GM11168 (cell line): Measurements from ENCODE around the gene HS6ST3.
"Not testable (repeated sequence)": the region's sequence is repeated elsewhere in the genome, so short reads cannot be mapped to it uniquely, and the experiment has no call there.

Experiments used
- in situ Hi-C: fragments of 300-500 bp; cut with MboI; formaldehyde crosslinking; loops from one replicate; pipeline ENCODE4 v1.12.0; 2022; ENCODE audit warnings: low sequenced_read_pairs; ENCODE audit not compliant: unreplicated experiment

HS6ST3 gene

GRCh38 chr13:96091164-96092117, 1.5 kb downstream of the HS6ST3 start:
- in situ Hi-C loops = no loop called here

- in situ Hi-C loops = no loop called here
Measured at GRCh38 chr13:96093296-96094006, 3.5 kb downstream of the HS6ST3 start.

GRCh38 chr13:96100457-96101220, 10.7 kb downstream of the HS6ST3 start:
- in situ Hi-C loops = no loop called here

DNA sequence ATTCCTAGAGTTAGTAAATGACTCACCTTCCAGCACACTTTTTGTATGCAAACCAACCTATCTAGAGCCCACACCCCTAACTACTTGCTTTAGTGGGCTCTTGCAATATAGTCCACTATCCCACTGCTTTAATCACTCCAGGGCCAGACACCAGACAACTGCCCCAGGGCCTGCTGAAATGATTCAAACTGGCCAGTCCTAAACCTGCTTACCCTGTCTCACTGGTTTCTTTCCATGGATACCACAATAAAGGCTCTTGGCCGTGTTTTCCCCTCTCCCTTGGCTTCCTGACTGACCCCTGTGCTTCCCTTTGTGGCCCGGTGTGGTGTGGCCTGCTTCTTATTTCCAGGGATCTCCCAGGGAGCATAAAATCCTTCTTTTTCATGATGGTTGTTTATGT, 14.6 kb downstream of the HS6ST3 start:
- in situ Hi-C loops = no loop called here

- in situ Hi-C loops = not testable (repeated sequence)
Measured at GRCh38 chr13:96108072-96108471, 18.2 kb downstream of the HS6ST3 start.

- in situ Hi-C loops = no loop called here
Measured at GRCh38 chr13:96109125-96109524, 19.2 kb downstream of the HS6ST3 start.

DNA sequence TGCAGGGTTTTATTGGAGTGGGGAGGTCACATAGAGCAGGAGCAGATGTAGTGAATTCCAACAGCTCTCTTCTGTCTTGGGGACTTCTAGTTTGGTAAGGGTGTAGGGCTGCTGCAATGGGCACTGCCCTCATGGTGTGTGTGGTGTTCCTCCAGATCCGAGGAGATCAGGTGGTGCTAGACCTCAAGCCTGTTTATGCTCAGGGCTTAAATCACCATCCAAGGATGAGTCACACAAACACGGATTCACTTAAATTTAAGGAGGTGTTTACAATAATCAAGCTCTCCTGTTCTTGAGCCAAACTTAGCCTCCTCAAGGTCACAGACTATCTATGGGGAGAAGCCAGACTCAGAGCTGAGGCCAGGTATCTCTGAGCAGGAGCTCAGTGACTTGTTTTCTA, 23.0 kb downstream of the HS6ST3 start:
- in situ Hi-C loops = no loop called here

DNA sequence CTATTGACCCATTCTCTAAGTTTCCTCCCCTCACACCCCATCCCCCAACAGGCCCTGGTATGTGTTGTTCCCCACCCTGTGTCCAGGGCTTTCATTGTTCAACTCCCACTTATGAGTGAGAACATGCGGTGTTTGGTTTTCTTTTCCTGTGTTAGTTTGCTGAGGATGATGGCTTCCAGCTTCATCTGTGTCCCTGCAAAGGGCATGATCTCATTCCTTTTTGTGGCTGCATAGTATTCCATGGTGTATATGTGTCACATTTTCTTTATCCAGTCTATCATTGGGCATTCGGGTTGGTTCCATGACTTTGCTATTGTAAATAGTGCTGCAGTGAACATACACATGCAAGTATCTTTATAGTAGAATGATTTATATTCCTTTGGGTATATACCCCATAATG, 25.5 kb downstream of the HS6ST3 start:
- in situ Hi-C loops = not testable (repeated sequence)

GRCh38 chr13:96119921-96120320, 30.0 kb downstream of the HS6ST3 start:
- in situ Hi-C loops = no loop called here

GRCh38 chr13:96130818-96131340, 41.0 kb downstream of the HS6ST3 start:
- in situ Hi-C loops = no loop called here

GRCh38 chr13:96141032-96141431, 51.1 kb downstream of the HS6ST3 start:
- in situ Hi-C loops = no loop called here

DNA sequence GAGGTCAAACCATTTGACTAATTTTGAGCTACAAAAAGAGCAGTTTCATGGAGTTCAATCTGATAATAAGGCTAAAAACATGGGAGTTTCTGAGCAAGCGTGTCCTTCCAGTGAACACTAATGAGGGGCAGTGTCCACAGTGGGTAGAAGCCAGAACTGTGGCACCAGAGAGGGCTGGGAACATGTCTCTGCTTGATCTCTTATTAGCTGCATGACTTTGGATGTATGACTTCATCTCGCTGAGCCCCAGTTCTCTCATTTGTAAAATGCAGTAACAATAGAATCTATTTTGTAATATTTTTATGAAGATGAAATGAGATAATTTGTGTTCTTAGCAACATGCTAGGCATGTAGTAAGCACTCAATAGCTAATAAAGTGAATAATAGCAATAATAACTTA, 69.8 kb downstream of the HS6ST3 start:
- in situ Hi-C loops = no loop called here

DNA sequence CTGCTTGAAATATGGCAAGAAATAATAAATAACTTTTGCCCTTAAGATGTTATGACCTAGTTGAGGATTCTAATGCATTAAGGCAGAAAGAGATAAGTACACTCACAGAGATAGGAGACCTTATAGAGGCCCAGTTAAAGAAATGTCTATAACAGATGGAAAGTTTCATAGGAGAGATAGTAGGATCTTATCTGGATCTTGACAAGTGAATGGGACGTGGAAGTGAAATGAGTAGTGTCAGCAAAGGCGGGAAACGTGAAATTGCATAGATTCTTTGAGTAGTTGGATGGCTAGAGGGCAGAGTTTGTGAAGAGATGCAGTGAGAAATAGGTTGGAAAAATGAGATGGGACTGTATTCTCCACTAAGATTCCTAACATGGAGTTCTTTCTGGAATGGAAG, 71.2 kb downstream of the HS6ST3 start:
- in situ Hi-C loops = no loop called here

GRCh38 chr13:96165840-96166239, 75.9 kb downstream of the HS6ST3 start:
- in situ Hi-C loops = no loop called here

- in situ Hi-C loops = no loop called here
Measured at GRCh38 chr13:96172066-96172465, 82.2 kb downstream of the HS6ST3 start.

- in situ Hi-C loops = no loop called here
Measured at GRCh38 chr13:96178759-96179158, 88.9 kb downstream of the HS6ST3 start.

DNA sequence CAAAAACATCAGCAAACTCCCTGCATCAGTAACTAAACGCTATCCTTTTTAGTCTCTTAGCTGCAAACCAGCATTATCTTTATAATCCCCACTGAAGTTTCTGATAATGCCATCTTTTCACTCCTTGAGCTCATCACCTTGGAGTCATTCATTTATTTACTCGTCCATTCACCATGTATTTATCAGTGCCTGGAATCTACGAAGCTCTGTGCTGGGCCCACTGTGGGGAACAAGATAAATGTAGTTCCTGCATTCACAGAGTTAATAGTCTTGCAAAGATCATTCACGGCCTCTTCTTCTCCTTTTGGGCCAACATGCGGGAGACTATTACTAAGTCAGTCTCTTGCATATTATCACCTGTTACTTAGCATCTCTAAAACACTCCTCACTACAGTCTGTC, 89.4 kb downstream of the HS6ST3 start:
- in situ Hi-C loops = no loop called here

- in situ Hi-C loops = no loop called here
Measured at GRCh38 chr13:96181911-96182310, 92.0 kb downstream of the HS6ST3 start.

- in situ Hi-C loops = no loop called here
Measured at GRCh38 chr13:96185818-96186217, 95.9 kb downstream of the HS6ST3 start.

DNA sequence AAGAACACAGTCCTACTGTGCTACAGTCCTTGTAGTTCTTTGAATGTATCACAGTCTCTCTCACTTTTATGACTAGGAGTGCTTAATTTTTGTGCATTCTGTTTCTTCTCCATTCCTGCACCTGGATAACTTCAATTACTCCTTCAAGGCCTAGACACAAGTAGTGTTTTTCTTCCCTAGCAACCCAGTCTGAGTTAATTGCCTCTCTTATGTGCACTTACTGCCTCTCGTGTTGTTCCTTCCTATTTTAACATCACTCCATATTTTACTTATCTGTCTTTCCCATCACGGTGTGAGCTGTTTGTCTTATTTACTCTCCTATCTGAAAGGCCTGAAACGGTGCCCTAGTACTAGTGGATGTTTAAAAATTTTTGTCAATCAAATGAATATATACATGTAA, 101.5 kb downstream of the HS6ST3 start:
- in situ Hi-C loops = no loop called here
